GM18861 (cell line): ENCODE data around the gene CST4.
"Not testable (repeated sequence)": the region's sequence is repeated elsewhere in the genome, so short reads cannot be mapped to it uniquely, and the experiment has no call there.

ENCODE experiments used
- ATAC-seq: cut with Tn5 transposase; IDR thresholded peaks from one replicate; pipeline ENCODE4 v1.9.1; 2021; ENCODE audit not compliant: unreplicated experiment

Gene CST4

GRCh38 chr20:23689399-23689690 lies 507 bp upstream of the CST4 start:
- ATAC-seq = no peak

- ATAC-seq = no peak
Observed at GRCh38 chr20:23687986-23688385, 852 bp downstream of the CST4 start.

- no peak for ATAC-seq
Observed at GRCh38 chr20:23686046-23686750, 2.6 kb downstream of the CST4 start.

- not testable (repeated sequence) for ATAC-seq
Observed at GRCh38 chr20:23685529-23685896, 3.3 kb downstream of the CST4 start.

GRCh38 chr20:23684261-23684660 lies 4.6 kb downstream of the CST4 start:
- no peak for ATAC-seq

GRCh38 chr20:23683807-23684206 lies 5.0 kb downstream of the CST4 start:
- no peak for ATAC-seq

- ATAC-seq = no peak
Observed at GRCh38 chr20:23683281-23683680, 5.6 kb downstream of the CST4 start.

GRCh38 chr20:23680146-23680545 lies 8.7 kb downstream of the CST4 start:
- no peak for ATAC-seq

- no peak for ATAC-seq
Observed at GRCh38 chr20:23679133-23680092, 9.4 kb downstream of the CST4 start.

GRCh38 chr20:23673209-23673608 lies 15.6 kb downstream of the CST4 start:
- no peak for ATAC-seq

- no peak for ATAC-seq
Observed at GRCh38 chr20:23672158-23672557, 16.7 kb downstream of the CST4 start.

GRCh38 chr20:23671479-23671878 lies 17.4 kb downstream of the CST4 start:
- ATAC-seq = no peak

- no peak for ATAC-seq
Observed at GRCh38 chr20:23670361-23670760, 18.5 kb downstream of the CST4 start.

- no peak for ATAC-seq
Observed at GRCh38 chr20:23669866-23670265, 19.0 kb downstream of the CST4 start.

- ATAC-seq = no peak
Observed at GRCh38 chr20:23669327-23669726, 19.5 kb downstream of the CST4 start.

GRCh38 chr20:23668477-23668951 lies 20.3 kb downstream of the CST4 start:
- no peak for ATAC-seq

GRCh38 chr20:23667666-23668065 lies 21.2 kb downstream of the CST4 start:
- no peak for ATAC-seq

GRCh38 chr20:23666698-23667097 lies 22.1 kb downstream of the CST4 start:
- no peak for ATAC-seq

GRCh38 chr20:23666189-23666588 lies 22.6 kb downstream of the CST4 start:
- ATAC-seq = no peak

GRCh38 chr20:23664954-23665353 lies 23.9 kb downstream of the CST4 start:
- no peak for ATAC-seq

GRCh38 chr20:23664046-23664445 lies 24.8 kb downstream of the CST4 start:
- not testable (repeated sequence) for ATAC-seq

- ATAC-seq = no peak
Observed at GRCh38 chr20:23663180-23663579, 25.7 kb downstream of the CST4 start.
